ENCODE measurements around the gene EPHB2.

GRCh38 chr1:22789356-22789994 is 78.8 kb downstream of the EPHB2 start:
- TF ChIP-seq CTCF (IDR thresholded peaks at IDR 0.05) (no peak), GABPB1 (CRISPR knock-in tag; IDR thresholded peaks at IDR 0.05) (no peak), ETV6 (CRISPR knock-in tag; IDR thresholded peaks at IDR 0.05) (no peak), KAT7 (CRISPR knock-in tag; IDR thresholded peaks at IDR 0.05; ENCODE audit: borderline replicate concordance) (no peak), CREM (CRISPR knock-in tag; IDR thresholded peaks at IDR 0.05) (no peak), PREB (CRISPR knock-in tag; IDR thresholded peaks at IDR 0.05; ENCODE audit: borderline replicate concordance) (no peak), USF2 (CRISPR knock-in tag; IDR thresholded peaks at IDR 0.05) (no peak), MAX (CRISPR knock-in tag; IDR thresholded peaks at IDR 0.05) (no peak), ATF2 (CRISPR knock-in tag; IDR thresholded peaks at IDR 0.05; ENCODE audit: borderline replicate concordance, low read depth) (no peak), PRRX2 (CRISPR knock-in tag; IDR thresholded peaks at IDR 0.05) (no peak), NFATC4 (CRISPR knock-in tag; IDR thresholded peaks at IDR 0.05) (no peak), ZMAT4 (CRISPR knock-in tag; IDR thresholded peaks at IDR 0.05) (no peak), ZNF416 (CRISPR knock-in tag; IDR thresholded peaks at IDR 0.05) (no peak)
